H1 (cell line): ENCODE measurements around the gene FRMD5. TPM values are rescaled to one million over a fixed set of nuclear protein-coding genes. Genes with fewer than 3 reads are reported as not detected.

Source experiments
- CTCF ChIA-PET: fragments of 300-600 bp; sonication (Branson Sonifier 250); formaldehyde crosslinking; loops from one replicate; lab custom pipeline; 2021; ENCODE audit not compliant: partially characterized antibody; lab: Charles Lee
- POLR2A ChIA-PET: fragments of 300-600 bp; sonication (Branson Sonifier 250); formaldehyde crosslinking; loops from one replicate; lab custom pipeline; 2021; ENCODE audit warnings: inconsistent platforms; ENCODE audit not compliant: partially characterized antibody; lab: Charles Lee
- DNase-seq, 2 experiments: peaks; one replicate each; pipeline versions ENCODE4 v3.0.0 to v3.0.0-alpha.2; 2010 to 2022; ENCODE audit warnings: low spot score in 2 of 2, low read depth in 1 of 2, mixed read lengths in 1 of 2
- FAIRE-seq: peaks from 2 replicates; lab custom pipeline; 2011; peaks lifted over from hg19 to GRCh38; lab: Jason Lieb, UNC
- H2AFZ ChIP-seq: 2 replicates; pipeline ENCODE4 v1.8.1; 2012; ENCODE audit warnings: low read length, inconsistent platforms
- H2AK5ac ChIP-seq: 2 replicates; pipeline ENCODE4 v1.6.1; 2013; ENCODE audit warnings: low read depth, low read length
- H2BK120ac ChIP-seq: replicated peaks from 2 replicates; pipeline ENCODE3; 2013; ENCODE audit warnings: low read depth, low read length, inconsistent platforms
- H2BK12ac ChIP-seq: 2 replicates; pipeline ENCODE4 v1.6.1; 2013; ENCODE audit warnings: low read depth, low read length
- H2BK15ac ChIP-seq: 2 replicates; pipeline ENCODE4 v1.6.1; 2013; ENCODE audit warnings: low read length
- H2BK20ac ChIP-seq: 2 replicates; pipeline ENCODE4 v1.6.1; 2013; ENCODE audit warnings: low read length
- H2BK5ac ChIP-seq: 2 replicates; pipeline ENCODE4 v1.6.1; 2013; ENCODE audit warnings: low read depth, low read length
- H3K14ac ChIP-seq: 2 replicates; pipeline ENCODE4 v1.6.1; 2013; ENCODE audit warnings: inconsistent platforms; ENCODE audit not compliant: insufficient read length
- H3K18ac ChIP-seq: 2 replicates; pipeline ENCODE4 v1.6.1; 2013; ENCODE audit warnings: low read length; ENCODE audit errors: extremely low read depth
- H3K23ac ChIP-seq: 2 replicates; pipeline ENCODE4 v1.6.1; 2013; ENCODE audit warnings: inconsistent platforms; ENCODE audit not compliant: insufficient read length
- H3K23me2 ChIP-seq: 2 replicates; pipeline ENCODE4 v1.6.1; 2013; ENCODE audit warnings: low read depth, low read length
- H3K27ac ChIP-seq: 2 replicates; pipeline ENCODE4 v1.6.1; 2011; ENCODE audit warnings: low read depth, low read length, inconsistent platforms
- H3K27me3 ChIP-seq, 4 experiments: replicated peaks in 1 of 4; 1 replicate in 1 of 4; 2 replicates in 3 of 4; pipeline versions ENCODE4 v1.6.1 to v1.8.1; 2011 to 2013; ENCODE audit warnings: low read length in 3 of 4, mild to moderate bottlenecking in 3 of 4, inconsistent platforms in 2 of 4, mixed read lengths in 2 of 4, moderate library complexity in 1 of 4; ENCODE audit not compliant: control insufficient read depth in 3 of 4, insufficient read depth in 3 of 4; ENCODE audit errors: extremely low read depth in 1 of 4
- H3K36me3 ChIP-seq, 4 experiments: 2 replicates each; pipeline versions ENCODE4 v1.6.1 to v1.8.1; 2011 to 2013; ENCODE audit warnings: mild to moderate bottlenecking in 4 of 4, low read length in 3 of 4, moderate library complexity in 2 of 4, control low read depth in 1 of 4, inconsistent platforms in 1 of 4; ENCODE audit not compliant: insufficient read depth in 4 of 4, control insufficient read depth in 2 of 4
- H3K4ac ChIP-seq: replicated peaks from 2 replicates; pipeline ENCODE3; 2013; ENCODE audit warnings: low read length, low read depth, mixed read lengths, inconsistent platforms; ENCODE audit not compliant: insufficient read length
- H3K4me1 ChIP-seq, 4 experiments: replicated peaks in 1 of 4; 1 replicate in 1 of 4; 2 replicates in 3 of 4; pipeline versions ENCODE4 v1.6.1 to v1.8.1; 2011 to 2013; ENCODE audit warnings: low read length in 3 of 4, inconsistent platforms in 2 of 4, mixed read lengths in 1 of 4; ENCODE audit not compliant: insufficient read depth in 4 of 4, control insufficient read depth in 3 of 4
- H3K4me2 ChIP-seq, 2 experiments: 2 replicates each; pipeline versions ENCODE4 v1.6.1 to v1.8.1; 2011 to 2013; ENCODE audit warnings: low read depth in 2 of 2, low read length in 2 of 2, control low read depth in 1 of 2, inconsistent platforms in 1 of 2, mild to moderate bottlenecking in 1 of 2; ENCODE audit not compliant: insufficient read depth in 1 of 2
- H3K4me3 ChIP-seq, 4 experiments: fragments of 200-600, 300-600 bp in 1 of 4; sonication (generic), shearing (Covaris generic), sonication (Bioruptor Twin) in 1 of 4; 2 replicates each; pipeline versions ENCODE4 v1.5.1 to v1.8.1; 2011 to 2016; ENCODE audit warnings: low read length in 4 of 4, low read depth in 3 of 4, control low read depth in 2 of 4, inconsistent platforms in 2 of 4, mild to moderate bottlenecking in 2 of 4, mixed read lengths in 1 of 4, moderate library complexity in 1 of 4; ENCODE audit not compliant: insufficient read depth in 2 of 4; ENCODE audit errors: extremely low read depth in 1 of 4
- H3K56ac ChIP-seq: replicated peaks from 2 replicates; pipeline ENCODE3; 2013; ENCODE audit warnings: low read depth, mild to moderate bottlenecking, mixed read lengths, low read length, inconsistent platforms; ENCODE audit not compliant: insufficient read length
- H3K79me1 ChIP-seq: 2 replicates; pipeline ENCODE4 v1.6.1; 2013; ENCODE audit warnings: low read depth, low read length, control low read depth
- H3K79me2 ChIP-seq, 2 experiments: 2 replicates each; pipeline versions ENCODE4 v1.6.1 to v1.8.1; 2012 to 2013; ENCODE audit warnings: low read length in 2 of 2, mild to moderate bottlenecking in 2 of 2, inconsistent platforms in 1 of 2; ENCODE audit not compliant: insufficient read depth in 2 of 2, control insufficient read depth in 1 of 2
- H3K9ac ChIP-seq, 4 experiments: replicated peaks in 1 of 4; 1 replicate in 1 of 4; 2 replicates in 3 of 4; pipeline versions ENCODE4 v1.6.1 to v1.8.1; 2011 to 2013; ENCODE audit warnings: low read depth in 3 of 4, low read length in 3 of 4, control low read depth in 2 of 4, mild to moderate bottlenecking in 2 of 4, moderate library complexity in 2 of 4, inconsistent platforms in 1 of 4; ENCODE audit errors: extremely low read depth in 1 of 4
- H3K9me3 ChIP-seq, 2 experiments: 2 replicates each; pipeline versions ENCODE4 v1.6.1 to v1.8.1; 2012 to 2013; ENCODE audit warnings: mild to moderate bottlenecking in 2 of 2, moderate library complexity in 2 of 2, control low read depth in 1 of 2, inconsistent platforms in 1 of 2, low read depth in 1 of 2, low read length in 1 of 2, mixed read lengths in 1 of 2; ENCODE audit not compliant: insufficient read depth in 2 of 2
- H4K20me1 ChIP-seq, 2 experiments: replicated peaks in 1 of 2; 2 replicates each; pipeline versions ENCODE3 to v1.8.1; 2011 to 2013; ENCODE audit warnings: inconsistent platforms in 2 of 2, low read length in 2 of 2, mild to moderate bottlenecking in 1 of 2; ENCODE audit not compliant: insufficient read depth in 2 of 2, control insufficient read depth in 1 of 2
- H4K5ac ChIP-seq: 2 replicates; pipeline ENCODE4 v1.6.1; 2013; ENCODE audit warnings: low read length, low read depth, mixed read lengths, inconsistent platforms; ENCODE audit not compliant: insufficient read length
- H4K8ac ChIP-seq: 2 replicates; pipeline ENCODE4 v1.8.0; 2013; ENCODE audit warnings: mild to moderate bottlenecking, moderate library complexity, low read length, inconsistent platforms; ENCODE audit not compliant: insufficient read depth; ENCODE audit errors: extremely low read depth
- H4K91ac ChIP-seq: replicated peaks from 2 replicates; pipeline ENCODE3; 2013; ENCODE audit warnings: low read length, mixed read lengths, inconsistent platforms; ENCODE audit not compliant: insufficient read length
- FOSL1 ChIP-seq: IDR thresholded peaks from 2 replicates; pipeline ENCODE4 v1.6.1; 2011; ENCODE audit warnings: mild to moderate bottlenecking, low read depth, low read length, moderate library complexity; ENCODE audit not compliant: insufficient read depth
- JUND ChIP-seq: IDR thresholded peaks from 2 replicates; pipeline ENCODE4 v1.6.1; 2011; ENCODE audit warnings: mild to moderate bottlenecking, improper control_type of control experiment, low read length
- POU5F1 ChIP-seq: IDR thresholded peaks from 2 replicates; pipeline ENCODE4 v1.6.1; 2011; ENCODE audit warnings: low read depth, mild to moderate bottlenecking, low read length, moderate library complexity
- TCF12 ChIP-seq: IDR thresholded peaks from 2 replicates; pipeline ENCODE4 v1.6.1; 2011; ENCODE audit warnings: low read depth, mild to moderate bottlenecking, low read length
- TEAD4 ChIP-seq: IDR thresholded peaks from 2 replicates; pipeline ENCODE4 v1.6.1; 2012; ENCODE audit warnings: low read depth, low read length, inconsistent platforms, mixed read lengths
- WGBS, 2 experiments: shearing (Covaris generic) in 1 of 2; methylation state at CpG; one replicate each; pipeline versions ENCODE4 v1.1.6 to v1.1.7; 2013 to 2015; ENCODE audit warnings: low lambda C conversion rate in 2 of 2, mixed read lengths in 2 of 2, inconsistent platforms in 1 of 2, low coverage in 1 of 2, missing lambda C conversion rate in 1 of 2; ENCODE audit not compliant: insufficient replicate concordance in 2 of 2, insufficient coverage in 1 of 2, insufficient read length in 1 of 2; ENCODE audit errors: extremely low coverage in 1 of 2, missing lambda C conversion rate in 1 of 2; 5-methylcytosine and 5-hydroxymethylcytosine counted together
- polyA plus RNA-seq, 7 experiments: library from polyadenylated mRNA; depleted of rRNA in 3 of 7; stranded (reverse) in 5 of 7; unstranded in 2 of 7; fragments of >200 nt in 5 of 7; fragments of 200-250 nt in 2 of 7; gene quantifications; 1 replicate in 5 of 7; 2 replicates in 1 of 7; 4 replicates in 1 of 7; pipeline versions ENCODE4 v1.2.1 to v1.2.3, GENCODE V29; 2011 to 2013; ENCODE audit warnings: missing spikeins in 2 of 7, mixed read lengths in 2 of 7
- total RNA-seq: library from RNA; stranded (reverse); fragmentation: NEBNext Ultra II Directional; extraction: Animal tissue kit (Norgen Biotek cat#: 25700); gene quantifications from 2 replicates; pipeline ENCODE4 v1.2.1, GENCODE V29; 2021

The FRMD5 gene
- total and polyA plus RNA-seq, 2 of the 8 experiments (the other 6 are each of a cell fraction or from before 2014, with no cell fraction given), result 10.1 to 12.6 TPM

GRCh38 chr15:43998607-43999006 is 196.5 kb downstream of the FRMD5 start:
- Histone ChIP-seq H3K27me3 (no peaks in the 10 kb centered on the region), H3K9me3 (no peaks in the 10 kb centered on the region), H3K23me2 (no peaks in the 10 kb centered on the region), H4K20me1 (no peaks in the 10 kb centered on the region), H3K4me1 (peaks cover 0 to 4% (median 0%) of the 10 kb centered on the region in 4 experiments; a peak in 1 of 7 replicates), H2BK5ac (no peak overlapping the region), H3K23ac (no peak overlapping the region), H2BK12ac (no peak overlapping the region), H3K9ac (no peak overlapping the region), H2BK120ac (no peak overlapping the region), H2AFZ (no peak overlapping the region), H3K4me2 (no peak overlapping the region), H4K5ac (no peak overlapping the region), H3K18ac (no peak overlapping the region), H3K14ac (no peak overlapping the region), H3K27ac (no peak overlapping the region), H3K79me2 (no peaks in the 10 kb centered on the region), H4K91ac (no peak overlapping the region), H3K36me3 (no peaks in the 10 kb centered on the region), H4K8ac (no peak overlapping the region), H3K56ac (no peak overlapping the region), H3K4me3 (no peak overlapping the region), H3K4ac (no peak overlapping the region), H2BK15ac (no peak overlapping the region), H2BK20ac (no peak overlapping the region), H3K79me1 (no peaks in the 10 kb centered on the region), H2AK5ac (no peak overlapping the region)
- no peak for TF ChIP-seq POU5F1
- TF ChIP-seq TEAD4, result peak; percentile 37; the same call in 1 of the 2 replicates
- TF ChIP-seq JUND, result 0 out of 2 replicates have a peak, but pooled peaks have one; percentile 13
- TF ChIP-seq FOSL1, result no peak
- no peak for TF ChIP-seq TCF12
- 87% methylated on average over 4 of the region's 4 CpGs; no CpG with 5 or more reads in 1 of the 2 experiments for WGBS, 2 experiments
- FAIRE-seq (no peak), DNase-seq (no peak)
- ChIA-PET POLR2A (no interaction called here), CTCF (interaction anchor here (0.6 kb wide), 1 partner anchor 46 kb away, joined by 3 read pairs; no protein-coding TSS in a partner anchor)
